GM12878 (cell line): ENCODE results near the gene TXNIP. TPM values are rescaled to one million over a fixed set of nuclear protein-coding genes. Genes with fewer than 3 reads are reported as not detected.

Experiments
- ATAC-seq: fragments of 200-7000 bp; cut with Tn5 transposase; 3 replicates; pipeline ENCODE4 v1.9.1; 2020; ENCODE audit warnings: mild to moderate bottlenecking, moderate library complexity
- BruUV-seq: library from RNA; stranded (reverse); fragments of 400-500 nt; replicated peaks from 2 replicates; lab custom pipeline; 2021; lab: Mats Ljungman, UMichigan
- CTCF ChIA-PET: fragments of 300-600 bp; sonication (Branson Sonifier 250); formaldehyde crosslinking; extraction: SDS; loops from one replicate; lab custom pipeline; 2021; ENCODE audit warnings: inconsistent platforms; lab: Yijun Ruan, JAX
- POLR2A ChIA-PET: fragments of 350-600 bp; formaldehyde crosslinking; extraction: SDS; loops from one replicate; lab custom pipeline; 2021; ENCODE audit warnings: inconsistent platforms; lab: Charles Lee
- RAD21 ChIA-PET: fragments of 300-600 bp; sonication (Branson Sonifier 250); formaldehyde crosslinking; loops from one replicate; lab custom pipeline; 2023; ENCODE audit warnings: antibody characterized with exemption; ENCODE audit not compliant: unreplicated experiment; lab: Charles Lee
- SMC1A ChIA-PET: fragments of 300-600 bp; sonication (Branson Sonifier 250); formaldehyde crosslinking; loops from one replicate; lab custom pipeline; 2023; ENCODE audit not compliant: unreplicated experiment, uncharacterized antibody; lab: Charles Lee
- DNase-seq: peaks from one replicate; pipeline ENCODE4 v3.0.0-alpha.2; 2011; ENCODE audit warnings: low read depth, low spot score
- FAIRE-seq: peaks from 3 replicates; lab custom pipeline; 2011; peaks lifted over from hg19 to GRCh38; lab: Jason Lieb, UNC
- H2AFZ ChIP-seq: 2 replicates; pipeline ENCODE4 v1.6.0; 2011; ENCODE audit warnings: low read depth, low read length, control low read depth; ENCODE audit not compliant: control insufficient read depth
- H3K27ac ChIP-seq: 2 replicates; pipeline ENCODE4 v1.5.1; 2011; ENCODE audit warnings: control low read depth; ENCODE audit not compliant: control insufficient read depth, insufficient read depth
- H3K27me3 ChIP-seq, 2 experiments: replicated peaks in 1 of 2; 2 replicates each; pipeline versions ENCODE4 v1.6.0 to v1.6.1; 2011; ENCODE audit warnings: low read length in 1 of 2; ENCODE audit not compliant: control insufficient read depth in 2 of 2, insufficient read depth in 2 of 2
- H3K36me3 ChIP-seq, 2 experiments: 2 replicates each; pipeline ENCODE4 v1.5.1; 2011; ENCODE audit warnings: low read length in 1 of 2; ENCODE audit not compliant: control insufficient read depth in 2 of 2, insufficient read depth in 2 of 2
- H3K4me1 ChIP-seq: 2 replicates; pipeline ENCODE4 v1.6.1; 2011; ENCODE audit warnings: mild to moderate bottlenecking, low read length, moderate library complexity, mixed read lengths; ENCODE audit not compliant: control insufficient read depth, insufficient read depth
- H3K4me2 ChIP-seq: 2 replicates; pipeline ENCODE4 v1.6.0; 2011; ENCODE audit warnings: control low read depth; ENCODE audit not compliant: control insufficient read depth, insufficient read depth
- H3K4me3 ChIP-seq: fragments of 200-600 bp; sonication (generic); 2 replicates; pipeline ENCODE4 v1.5.1; 2016
- H3K79me2 ChIP-seq: 2 replicates; pipeline ENCODE4 v1.6.0; 2011; ENCODE audit warnings: low read length; ENCODE audit not compliant: control insufficient read depth, insufficient read depth
- H3K9ac ChIP-seq: 2 replicates; pipeline ENCODE4 v1.8.0; 2011; ENCODE audit warnings: low read length, control low read depth, mixed read lengths; ENCODE audit not compliant: control insufficient read depth, insufficient read depth
- H3K9me3 ChIP-seq: replicated peaks from 3 replicates; pipeline ENCODE4 v1.5.1; 2011; ENCODE audit warnings: mild to moderate bottlenecking, low read length; ENCODE audit not compliant: control insufficient read depth, insufficient read depth
- H4K20me1 ChIP-seq: 2 replicates; pipeline ENCODE4 v1.6.0; 2011; ENCODE audit not compliant: control insufficient read depth, insufficient read depth
- BCL11A ChIP-seq: IDR thresholded peaks from 2 replicates; pipeline ENCODE4 v1.6.1; 2011; ENCODE audit warnings: low read depth, low read length
- CBX3 ChIP-seq: fragments of 200-600 bp; sonication (generic); IDR thresholded peaks from 2 replicates; pipeline ENCODE4 v1.6.1; 2016; ENCODE audit warnings: low read depth, borderline replicate concordance
- CTCF ChIP-seq, 3 experiments: IDR thresholded peaks in 2 of 3; conservative IDR thresholded peaks in 1 of 3; 2 replicates each; pipeline ENCODE4 v1.5.1; 2011; ENCODE audit warnings: low read depth in 3 of 3, low read length in 3 of 3, mild to moderate bottlenecking in 3 of 3, control low read depth in 2 of 3, moderate library complexity in 2 of 3, inconsistent platforms in 1 of 3, mixed read lengths in 1 of 3; ENCODE audit not compliant: control insufficient read depth in 2 of 3, insufficient read depth in 1 of 3; ENCODE audit errors: extremely low read depth in 1 of 3
- JUND ChIP-seq: IDR thresholded peaks from 2 replicates; pipeline ENCODE4 v1.6.1; 2012; ENCODE audit warnings: low read depth, mild to moderate bottlenecking, low read length, improper control_type of control experiment, moderate library complexity
- MYC ChIP-seq: IDR thresholded peaks from 2 replicates; pipeline ENCODE4 v1.6.1; 2011; ENCODE audit warnings: mild to moderate bottlenecking, low read length, moderate library complexity, inconsistent platforms; ENCODE audit not compliant: insufficient read depth, insufficient replicate concordance, insufficient read length, severe bottlenecking
- PRDM15 ChIP-seq: fragments of 450-650 bp; formaldehyde crosslinking; IDR thresholded peaks from 2 replicates; pipeline ENCODE4 v1.4.0; 2020; ENCODE audit warnings: mild to moderate bottlenecking, moderate library complexity
- RB1 ChIP-seq: fragments of 450-650 bp; formaldehyde crosslinking; IDR thresholded peaks from 2 replicates; pipeline ENCODE4 v1.6.1; 2017; ENCODE audit warnings: mild to moderate bottlenecking, borderline replicate concordance
- SIN3A ChIP-seq: IDR thresholded peaks from 2 replicates; pipeline ENCODE4 v1.6.1; 2012; ENCODE audit warnings: low read depth, low read length, improper control_type of control experiment
- SMC3 ChIP-seq: IDR thresholded peaks from 2 replicates; pipeline ENCODE4 v1.6.1; 2011; ENCODE audit warnings: low read length, improper control_type of control experiment, borderline replicate concordance
- TAF1 ChIP-seq: IDR thresholded peaks from 2 replicates; pipeline ENCODE4 v1.6.1; 2011; ENCODE audit warnings: mild to moderate bottlenecking, low read depth, low read length, borderline replicate concordance
- ZNF24 ChIP-seq: fragments of 450-650 bp; IDR thresholded peaks from 2 replicates; pipeline ENCODE4 v1.6.1; 2017; ENCODE audit warnings: antibody characterized with exemption, mild to moderate bottlenecking
- ZNF622 ChIP-seq: fragments of 450-650 bp; IDR thresholded peaks from 2 replicates; pipeline ENCODE4 v1.6.1; 2017; ENCODE audit warnings: mild to moderate bottlenecking, inconsistent platforms
- ZZZ3 ChIP-seq: IDR thresholded peaks from 2 replicates; pipeline ENCODE4 v1.6.1; 2011; ENCODE audit warnings: low read depth; ENCODE audit not compliant: control insufficient read depth, insufficient read length
- WGBS: methylation state at CpG from one replicate; pipeline ENCODE4 v1.1.6; 2016; ENCODE audit warnings: low lambda C conversion rate; ENCODE audit not compliant: insufficient replicate concordance, insufficient coverage; ENCODE audit errors: missing lambda C conversion rate; 5-methylcytosine and 5-hydroxymethylcytosine counted together
- in situ Hi-C: fragments of 300-500 bp; cut with MboI; formaldehyde crosslinking; loops from 9 replicates; pipeline ENCODE4 v1.14.3; 2018; ENCODE audit warnings: mixed read lengths
- intact Hi-C: fragments of 100-400 bp; cut with micrococcal nuclease; formaldehyde crosslinking; loops from one replicate; pipeline ENCODE4 v1.14.2; 2022; ENCODE audit not compliant: unreplicated experiment
- polyA plus RNA-seq, 11 experiments: library from polyadenylated mRNA; depleted of rRNA in 4 of 11; unstranded in 6 of 11; stranded (reverse) in 5 of 11; fragments of >200 nt; fragmentation: Nextera tagmentation in 4 of 11; fragmentation: Illumina TruSeq in 1 of 11; extraction: Ambion mirVana in 4 of 11; extraction: Trizol in 1 of 11; gene quantifications; 1 replicate in 1 of 11; 2 replicates in 10 of 11; pipeline versions ENCODE4 v1.2.1 to v1.2.3, GENCODE V29; 2011 to 2016; ENCODE audit warnings: inconsistent platforms in 2 of 11, missing spikeins in 2 of 11, low read depth in 1 of 11
- total RNA-seq, 4 experiments: library from RNA; depleted of rRNA in 3 of 4; stranded (reverse); fragments of >200 nt in 3 of 4; fragmentation: Illumina TruSeq in 1 of 4; extraction: Trizol in 1 of 4; gene quantifications; 2 replicates each; pipeline versions ENCODE4 v1.2.1 to v1.2.3, GENCODE V29; 2013 to 2021

TXNIP gene
- total and polyA plus RNA-seq, 10 of the 15 experiments (the other 5 are each of a cell fraction or from before 2014, with no cell fraction given), result 48.7 to 133 (median 107) TPM

GRCh38 chr1:146036241-146036964 lies 40.0 kb upstream of the TXNIP start:
- CTCF ChIA-PET, result interaction anchor here (0.5 to 9.5 kb wide), 11 partner anchors 9 to 191 kb away, joined by 3 to 70 read pairs (median 3); partner anchors contain the start of genes LIX1L and NUDT17
- RAD21 ChIA-PET, result interaction anchor here (0.8 to 4.9 kb wide), 10 partner anchors 8 to 212 kb away, joined by 3 to 33 read pairs (median 4); partner anchors contain the start of genes ANKRD34A, LIX1L, POLR3C and RNF115
- in situ Hi-C loops (no loop called here), intact Hi-C loops (loop anchor here (5.0 kb wide), 1 partner anchor 74 kb away; the partner anchor contains the start of genes ANKRD34A and POLR3GL)
- peak overlapping the region; percentile 90 for H3K4me2 ChIP-seq
- DNase-seq, result peak; percentile 36
- H3K9ac ChIP-seq, result no peak overlapping the region
- no peaks in the 10 kb centered on the region; the same call in 1 of the 2 replicates for H3K4me1 ChIP-seq
- TF ChIP-seq CBX3 (no peak), JUND (no peak), SIN3A (no peak), ZNF24 (no peak), ZZZ3 (no peak), MYC (no peak), ZNF622 (no peak), SMC3 (no peak), BCL11A (no peak), RB1 (no peak), PRDM15 (CRISPR knock-in tag) (no peak), CTCF (IDR thresholded peaks at IDR 0.05 in 2 of 3, conservative IDR thresholded peaks at IDR 0.05 in 1 of 3; ENCODE audit: control insufficient read depth in 2 of 3, extremely low read depth in 1 of 3, insufficient read depth in 1 of 3, low read depth in 3 of 3, low read length in 3 of 3) (no peak), TAF1 (no peak)
- peak overlapping the region; percentile 90 for H3K4me3 ChIP-seq
- no peaks in the 10 kb centered on the region for H3K36me3 ChIP-seq
- no peak for FAIRE-seq
- BruUV-seq, result no TSS peak
- H3K9me3 ChIP-seq, result no peaks in the 10 kb centered on the region
- ATAC-seq, result no peak
- no peaks in the 10 kb centered on the region for H3K27me3 ChIP-seq
- POLR2A ChIA-PET, result interaction anchor here (0.6 to 3.7 kb wide), 7 partner anchors 15 to 177 kb away, joined by 4 to 18 read pairs (median 14); partner anchors contain the start of genes ANKRD34A, LIX1L, PIAS3 and POLR3GL
- no peaks in the 10 kb centered on the region for H3K79me2 ChIP-seq
- 1% methylated on average over 10 of the region's 10 CpGs for WGBS
- H3K27ac ChIP-seq, result no peak overlapping the region
- no peaks in the 10 kb centered on the region for H4K20me1 ChIP-seq
- SMC1A ChIA-PET, result interaction anchor here (0.5 to 6.6 kb wide), 11 partner anchors 10 to 109 kb away, joined by 3 to 60 read pairs (median 4); partner anchors contain the start of genes ANKRD34A, POLR3GL, RBM8A and TXNIP
- H2AFZ ChIP-seq, result no peak overlapping the region; the same call in 1 of the 2 replicates
